GM12891 (cell line): Measurements from ENCODE around the gene AHI1.

Source experiments
- POLR2A ChIP-seq: IDR thresholded peaks from 2 replicates; pipeline ENCODE4 v1.6.1; 2011; ENCODE audit warnings: low read depth, low read length, control low read depth
- POLR2AphosphoS5 ChIP-seq: IDR thresholded peaks from 2 replicates; pipeline ENCODE4 v1.6.1; 2011; ENCODE audit warnings: low read depth, low read length, control low read depth
- POU2F2 ChIP-seq: IDR thresholded peaks from 2 replicates; pipeline ENCODE4 v1.6.1; 2011; ENCODE audit warnings: low read depth, mild to moderate bottlenecking, control low read depth, low read length, moderate library complexity
- TAF1 ChIP-seq: IDR thresholded peaks from 2 replicates; pipeline ENCODE4 v1.6.1; 2011; ENCODE audit warnings: low read depth, low read length, control low read depth

- TF ChIP-seq POLR2A, result no peak
- TF ChIP-seq POLR2AphosphoS5, result no peak
- no peak for TF ChIP-seq TAF1
- no peak for TF ChIP-seq POU2F2
Observed at GRCh38 chr6:135410856-135411255, 86.7 kb downstream of the AHI1 start.
